GM19035 (cell line): ENCODE results near the gene MRPS18B.
"Not testable (repeated sequence)": the region's sequence is repeated elsewhere in the genome, so short reads cannot be mapped to it uniquely, and the experiment has no call there.

Experiments
- ATAC-seq: cut with Tn5 transposase; IDR thresholded peaks from one replicate; pipeline ENCODE4 v1.9.1; 2021; ENCODE audit not compliant: unreplicated experiment

The MRPS18B gene

DNA sequence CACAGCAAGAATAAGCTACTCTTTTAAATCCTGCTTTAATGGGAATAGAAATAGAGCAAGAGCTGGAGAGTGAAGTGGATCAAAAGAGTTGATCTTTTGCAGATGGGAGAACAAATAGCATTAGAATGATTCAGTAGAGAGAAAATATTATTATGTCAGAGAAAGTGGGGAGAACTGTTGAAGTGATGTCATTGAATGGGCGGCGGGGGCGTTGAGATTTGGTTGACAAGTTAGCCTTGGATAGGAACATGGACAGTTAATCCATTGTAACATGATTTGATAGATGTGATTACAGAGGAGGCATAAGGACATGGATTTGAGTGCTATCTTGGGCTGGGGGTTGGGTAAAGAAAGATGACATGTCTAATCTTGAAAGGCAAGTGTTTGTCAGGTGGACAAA is 18.2 kb downstream of the MRPS18B start:
- ATAC-seq, result no peak

DNA sequence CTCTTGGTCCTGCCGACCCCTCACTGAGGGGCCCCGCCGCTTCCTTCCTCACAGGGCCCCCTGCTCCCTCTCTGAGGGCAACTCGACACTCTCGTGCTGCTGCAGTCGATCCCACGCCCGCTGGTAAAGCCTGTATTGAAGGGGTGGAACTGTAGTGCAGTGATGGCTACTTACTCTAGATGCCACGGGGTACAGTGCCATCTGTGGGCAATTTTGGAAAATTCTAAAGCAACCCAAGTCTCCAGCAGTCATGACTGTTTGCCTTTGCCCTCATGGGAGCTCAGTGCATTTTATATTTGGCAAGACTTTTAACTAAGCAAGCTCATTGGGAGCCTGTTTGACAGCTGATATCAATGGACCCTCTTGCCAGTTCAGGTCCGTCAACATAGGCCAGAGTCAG is 22.8 kb downstream of the MRPS18B start:
- ATAC-seq, result no peak

DNA sequence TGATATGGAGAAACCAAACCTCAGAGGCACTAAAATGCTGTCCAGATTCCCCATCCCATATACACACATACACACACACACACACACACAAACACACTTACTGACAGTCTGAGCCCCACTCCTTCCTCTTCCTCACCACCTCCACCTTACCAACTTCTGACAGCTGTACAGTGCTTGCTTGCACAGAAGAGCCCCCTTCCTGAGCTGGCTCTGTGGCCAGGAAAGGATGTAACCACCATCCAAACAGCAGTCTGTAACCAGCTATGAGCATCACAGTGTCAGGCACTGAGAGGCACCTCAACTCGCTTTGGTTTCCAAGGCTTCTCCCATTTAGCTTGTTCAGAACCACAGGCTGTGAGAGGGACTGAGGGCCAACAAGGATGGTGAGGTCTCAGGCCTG is 23.4 kb downstream of the MRPS18B start:
- no peak for ATAC-seq

DNA sequence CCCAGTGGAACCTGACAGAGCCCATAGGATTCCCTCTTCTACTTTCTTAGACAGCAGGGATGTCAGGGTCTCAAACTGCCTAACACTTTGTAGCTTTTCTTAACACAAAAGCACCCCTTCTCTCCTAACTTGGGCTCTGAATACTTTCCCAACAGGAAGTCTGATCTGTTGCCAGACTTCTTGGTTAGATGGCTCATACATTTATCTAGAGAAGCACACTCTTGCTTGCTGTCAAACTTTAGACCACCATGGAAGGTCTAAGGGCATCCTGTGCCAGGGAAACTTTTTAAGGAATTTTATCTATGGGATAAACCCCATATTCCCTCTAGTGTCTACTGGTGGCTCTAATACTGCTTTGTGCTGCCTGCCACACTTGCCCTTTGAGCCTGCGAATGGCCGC is 26.0 kb downstream of the MRPS18B start:
- ATAC-seq, result no peak

GRCh38 chr6:30644769-30645168 is 27.1 kb downstream of the MRPS18B start:
- ATAC-seq, result no peak

DNA sequence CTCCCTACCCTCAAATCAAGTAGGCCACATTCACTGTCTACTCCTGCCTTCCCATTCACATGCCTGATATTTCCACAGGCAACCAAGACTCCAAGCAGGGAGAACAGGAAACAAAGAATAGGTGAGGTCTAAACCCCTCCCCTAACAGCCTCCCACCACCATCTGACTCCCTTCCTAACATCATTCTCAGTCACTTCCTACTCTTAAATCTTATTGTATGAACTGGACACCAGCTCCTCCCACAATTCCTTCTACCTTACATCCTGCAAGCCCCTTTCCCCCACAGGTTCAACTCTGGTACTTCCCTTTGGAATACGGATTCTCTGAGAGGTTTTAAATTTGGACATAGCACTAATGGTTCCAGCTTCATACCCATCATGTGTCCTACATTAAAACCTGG is 28.3 kb downstream of the MRPS18B start:
- ATAC-seq, result no peak

DNA sequence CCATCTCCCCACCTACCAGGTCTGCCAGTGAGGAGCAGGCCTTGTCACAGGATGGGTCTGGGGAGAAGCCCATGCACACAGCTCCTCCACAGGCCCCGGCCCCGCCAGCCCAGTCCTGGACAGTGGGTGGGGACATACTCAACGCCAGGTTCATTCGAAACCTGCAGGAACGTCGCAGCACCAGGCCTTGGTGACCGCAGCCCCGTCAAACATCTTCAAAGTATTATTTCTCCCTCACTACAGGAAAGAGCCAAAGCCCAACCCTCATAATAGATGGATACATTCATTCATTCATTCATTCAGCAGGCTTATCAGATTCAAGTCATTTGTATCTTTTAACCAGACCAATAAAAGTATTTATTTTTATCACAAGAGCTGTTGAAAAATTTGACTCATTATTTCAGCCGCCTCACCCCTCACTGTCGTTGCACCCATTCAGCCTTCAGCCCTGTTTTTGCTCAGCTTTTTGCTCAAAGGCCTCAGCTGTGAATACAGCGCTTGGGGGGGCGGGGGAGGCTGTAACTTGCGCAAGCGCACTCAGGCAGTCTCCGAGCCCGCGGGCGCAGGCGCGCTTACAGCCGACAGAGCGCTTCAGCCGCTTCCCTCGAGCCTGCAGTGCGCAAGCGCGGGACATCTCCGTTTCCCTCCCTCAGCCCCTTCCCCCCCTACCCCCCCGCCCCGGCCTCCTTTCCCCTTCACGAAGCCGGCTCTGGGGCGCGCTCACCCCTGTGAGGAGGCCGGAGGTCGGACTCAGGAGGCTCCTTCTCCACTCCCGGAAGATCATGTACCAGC is 29.0 kb downstream of the MRPS18B start, which contains the start of gene C6orf136:
Gene C6orf136 (plus strand): TSS at position 684 of the 792 bp plus-strand sequence. CDS start 99 bp downstream, at position 783.
- ATAC-seq, result peak; percentile 53

DNA sequence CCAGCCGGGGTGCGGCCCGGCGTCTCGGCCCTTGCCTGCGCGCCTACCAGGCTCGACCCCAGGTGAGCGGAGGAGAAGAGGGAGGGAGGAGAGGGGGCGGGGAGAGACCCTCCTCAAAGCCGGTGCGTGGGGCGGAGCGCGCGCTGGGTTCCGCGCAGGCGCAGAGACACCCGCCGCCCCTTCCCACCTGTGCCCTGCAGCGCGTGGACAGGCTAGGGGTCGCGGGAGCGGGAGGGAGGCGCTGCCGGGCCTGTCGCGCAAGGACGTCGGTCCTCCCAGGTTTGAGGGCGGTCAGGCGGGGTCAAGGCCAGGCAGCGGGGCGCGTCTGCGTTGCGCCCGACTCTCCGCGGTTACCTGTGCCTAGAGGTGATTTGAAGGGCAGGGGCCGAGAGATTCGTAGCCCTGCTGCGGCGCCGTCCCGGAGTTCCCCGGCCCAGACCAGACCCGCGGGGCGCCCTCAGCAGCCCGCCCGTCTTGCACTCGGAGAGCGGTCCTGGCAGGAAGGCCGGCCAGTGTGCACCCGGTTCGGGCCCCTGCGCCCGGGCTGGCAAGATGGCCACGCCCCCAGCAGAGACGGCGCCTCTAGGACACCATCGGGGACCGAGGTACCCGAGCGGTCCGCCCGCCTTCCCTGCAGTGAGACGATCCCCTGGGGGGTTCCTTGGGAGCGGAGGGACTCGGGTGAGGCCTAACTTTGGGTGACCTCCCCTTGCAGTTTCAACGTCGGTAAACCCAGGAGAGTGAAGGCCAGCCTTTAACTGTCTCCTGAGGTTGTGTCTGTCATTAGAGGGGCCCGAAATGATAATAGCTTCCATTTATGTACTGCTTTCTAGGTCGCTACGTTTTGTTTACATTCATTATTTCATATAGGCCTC is 29.8 kb downstream of the MRPS18B start:
- peak; percentile 64 for ATAC-seq

DNA sequence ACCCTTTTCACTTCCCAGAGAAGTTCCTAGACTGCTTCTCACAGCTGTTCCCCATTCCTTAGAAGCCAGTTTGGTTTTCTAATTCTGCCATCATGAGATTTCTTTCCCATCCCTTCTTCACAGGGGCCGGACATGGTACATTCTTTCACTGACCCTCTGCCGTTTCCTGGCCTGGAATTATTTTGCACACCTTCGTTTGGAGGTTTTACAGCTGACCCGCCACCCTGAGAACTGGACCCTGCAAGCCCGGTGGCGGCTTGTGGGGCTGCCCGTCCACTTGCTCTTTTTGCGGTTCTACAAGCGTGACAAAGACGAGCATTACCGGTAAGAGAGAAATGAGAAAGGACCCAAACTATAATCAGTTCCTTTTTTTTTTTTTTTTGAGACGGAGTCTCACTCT is 33.5 kb downstream of the MRPS18B start:
- no peak for ATAC-seq

- ATAC-seq, result no peak
Observed at GRCh38 chr6:30654798-30655742, 37.4 kb downstream of the MRPS18B start.

GRCh38 chr6:30655743-30656094 is 38.1 kb downstream of the MRPS18B start:
- no peak for ATAC-seq

- ATAC-seq, result no peak
Observed at GRCh38 chr6:30656513-30656912, 38.9 kb downstream of the MRPS18B start.

GRCh38 chr6:30657454-30657853 is 39.8 kb downstream of the MRPS18B start:
- ATAC-seq, result no peak

GRCh38 chr6:30657922-30658321 is 40.3 kb downstream of the MRPS18B start:
- not testable (repeated sequence) for ATAC-seq

- no peak for ATAC-seq
Observed at GRCh38 chr6:30664994-30665767, 47.5 kb downstream of the MRPS18B start.

- not testable (repeated sequence) for ATAC-seq
Observed at GRCh38 chr6:30666300-30666699, 48.7 kb downstream of the MRPS18B start.

DNA sequence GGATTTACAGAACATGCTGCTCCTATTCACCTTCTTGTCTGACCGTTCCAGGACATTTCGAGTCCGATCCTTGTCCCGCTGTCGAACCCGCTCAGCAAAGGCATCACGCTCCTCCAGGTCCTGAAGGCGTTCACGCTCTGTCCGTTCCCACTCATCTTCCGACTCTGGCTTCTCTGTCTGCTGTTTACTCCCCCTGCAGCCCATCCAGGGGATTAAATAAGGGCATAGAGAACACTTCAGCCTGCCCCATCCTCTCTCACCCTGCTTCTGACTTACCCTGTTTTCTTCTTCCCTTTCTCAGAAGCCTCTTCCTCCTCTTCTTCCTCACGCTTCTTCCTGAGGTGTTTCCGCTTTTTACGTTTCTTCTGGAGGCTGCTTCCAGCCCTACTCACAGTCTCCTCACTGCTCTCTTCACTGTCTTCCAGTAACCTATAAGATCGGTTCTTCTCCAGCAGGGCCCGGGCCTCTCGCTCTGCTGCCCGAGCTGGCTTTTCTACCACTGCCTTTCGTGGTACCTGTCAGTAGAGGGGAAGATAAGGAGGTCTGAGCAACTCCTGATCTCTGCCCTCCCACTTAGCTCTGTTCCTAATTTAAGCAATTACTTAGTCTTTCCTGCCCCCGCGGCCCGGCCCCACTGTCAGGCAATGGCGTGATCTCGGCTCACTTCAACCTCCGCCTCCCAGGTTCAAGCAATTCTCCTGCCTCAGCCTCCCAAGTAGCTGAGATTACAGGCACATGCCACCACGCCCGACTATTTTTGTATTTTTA is 53.3 kb downstream of the MRPS18B start:
- ATAC-seq, result no peak

DNA sequence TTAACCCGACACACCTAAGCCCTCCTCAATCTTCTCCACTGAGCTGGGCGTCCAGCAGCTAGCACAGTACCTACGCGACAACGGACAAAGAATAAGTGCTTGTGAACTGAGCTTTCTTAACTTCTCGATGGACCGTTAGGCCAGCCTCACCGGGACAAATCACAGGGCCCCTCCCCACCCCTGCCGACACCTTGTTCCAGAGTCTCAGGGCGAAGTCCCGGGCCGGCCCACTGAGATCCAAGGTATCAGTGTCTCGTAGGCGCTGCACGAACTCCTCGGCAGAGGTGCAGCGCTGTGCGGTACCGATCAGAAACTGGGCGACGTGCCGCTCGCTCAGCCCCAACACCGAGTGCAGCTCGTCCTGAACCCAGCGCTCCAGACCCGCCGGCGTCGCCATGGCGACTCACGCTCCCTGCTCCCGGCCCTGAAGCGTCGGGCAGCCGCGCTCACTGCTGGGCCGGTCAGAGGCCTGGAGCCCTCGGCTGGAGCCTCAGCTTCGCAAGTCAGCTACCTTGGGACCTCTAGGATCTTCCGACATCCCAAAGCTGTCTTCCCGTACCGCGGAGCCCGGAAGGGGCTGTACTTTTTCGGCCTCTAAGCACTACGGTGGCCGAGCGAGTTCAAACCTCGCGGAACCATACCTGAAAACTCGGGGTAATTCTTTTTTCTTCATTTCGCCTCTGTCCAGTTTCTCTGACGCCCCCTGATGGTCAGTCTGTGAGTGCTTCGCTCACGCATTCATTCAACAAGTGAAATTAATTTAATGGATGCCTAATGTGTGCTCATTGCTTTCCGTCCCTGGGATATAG is 55.0 kb downstream of the MRPS18B start, which contains the start of gene DHX16:
Gene DHX16 (minus strand): TSS at position 562 of the 809 bp plus-strand sequence. CDS start 165 bp downstream, at position 397.
- ATAC-seq, result peak; percentile 79
